BJ (cell line): Measurements from ENCODE around the gene PRKAG2. TPM values are rescaled to one million over a fixed set of nuclear protein-coding genes. Genes with fewer than 3 reads are reported as not detected.

Experiments used
- CTCF ChIA-PET: fragments of 350-600 bp; formaldehyde crosslinking; extraction: SDS; loops from one replicate; lab custom pipeline; 2021; ENCODE audit warnings: antibody characterized with exemption, inconsistent platforms; lab: Yijun Ruan, JAX
- POLR2A ChIA-PET: fragments of 300-600 bp; sonication (Branson Sonifier 250); formaldehyde crosslinking; extraction: SDS; loops from one replicate; lab custom pipeline; 2021; ENCODE audit warnings: antibody characterized with exemption; lab: Charles Lee
- DNase-seq: peaks from one replicate; pipeline ENCODE4 v3.0.0-alpha.2; 2011; ENCODE audit warnings: low read depth
- H3K27me3 ChIP-seq: 2 replicates; pipeline ENCODE4 v1.6.0; 2011; ENCODE audit warnings: low read length; ENCODE audit not compliant: control insufficient read depth, insufficient read depth
- H3K36me3 ChIP-seq: 2 replicates; pipeline ENCODE4 v1.5.1; 2011; ENCODE audit warnings: low read length; ENCODE audit not compliant: control insufficient read depth, insufficient read depth
- H3K4me3 ChIP-seq: 2 replicates; pipeline ENCODE4 v1.5.1; 2011; ENCODE audit warnings: low read depth, mild to moderate bottlenecking, control low read depth, low read length
- CTCF ChIP-seq: IDR thresholded peaks from 2 replicates; pipeline ENCODE4 v1.5.1; 2011; ENCODE audit warnings: low read depth, mild to moderate bottlenecking, control low read depth, inconsistent platforms, low read length, moderate library complexity; ENCODE audit not compliant: insufficient read depth
- polyA plus RNA-seq: library from polyadenylated mRNA; depleted of rRNA; stranded (reverse); fragments of >200 nt; gene quantifications from 2 replicates; pipeline ENCODE4 v1.2.3, GENCODE V29; 2011

The PRKAG2 gene
- polyA plus RNA-seq, 1 experiment = 11.3 TPM

- peaks cover 17% of the 10 kb centered on the region for H3K27me3 ChIP-seq
- POLR2A ChIA-PET = no interaction called here
- CTCF ChIA-PET = no interaction called here
- H3K36me3 ChIP-seq = no peaks in the 10 kb centered on the region
- DNase-seq = no peak
- H3K4me3 ChIP-seq = no peak overlapping the region
- TF ChIP-seq CTCF = no peak
Measured at GRCh38 chr7:151891753-151892152, 14.8 kb upstream of the PRKAG2 start.

- CTCF ChIA-PET = no interaction called here
- POLR2A ChIA-PET = no interaction called here
- no peak for TF ChIP-seq CTCF
- H3K36me3 ChIP-seq = no peaks in the 10 kb centered on the region
- H3K27me3 ChIP-seq = peaks cover 17% of the 10 kb centered on the region
- no peak for DNase-seq
- H3K4me3 ChIP-seq = no peak overlapping the region
Measured at GRCh38 chr7:151891182-151891581, 14.3 kb upstream of the PRKAG2 start.

- CTCF ChIA-PET = no interaction called here
- H3K27me3 ChIP-seq = peaks cover 20% of the 10 kb centered on the region
- no peaks in the 10 kb centered on the region for H3K36me3 ChIP-seq
- no peak for TF ChIP-seq CTCF
- H3K4me3 ChIP-seq = no peak overlapping the region
- POLR2A ChIA-PET = no interaction called here
- no peak for DNase-seq
Measured at GRCh38 chr7:151890355-151891004, 13.6 kb upstream of the PRKAG2 start.

GRCh38 chr7:151889406-151890354 is 12.8 kb upstream of the PRKAG2 start:
- CTCF ChIA-PET = no interaction called here
- TF ChIP-seq CTCF = no peak
- peaks cover 20% of the 10 kb centered on the region for H3K27me3 ChIP-seq
- DNase-seq = no peak
- no peak overlapping the region for H3K4me3 ChIP-seq
- POLR2A ChIA-PET = no interaction called here
- H3K36me3 ChIP-seq = no peaks in the 10 kb centered on the region
